PC-9 (cell line): ENCODE measurements around the gene ZBTB7C. TPM values are rescaled to one million over a fixed set of nuclear protein-coding genes. Genes with fewer than 3 reads are reported as not detected.

ENCODE experiments used
- BruUV-seq: library from RNA; stranded (reverse); fragments of 400-500 nt; replicated peaks from 2 replicates; lab custom pipeline; 2021; lab: Mats Ljungman, UMichigan
- CTCF ChIA-PET: fragments of 300-600 bp; sonication (Branson Sonifier 250); formaldehyde crosslinking; loops from one replicate; lab custom pipeline; 2022; ENCODE audit warnings: antibody characterized with exemption; lab: Charles Lee
- POLR2A ChIA-PET: fragments of 300-600 bp; sonication (Branson Sonifier 250); formaldehyde crosslinking; loops from one replicate; lab custom pipeline; 2022; ENCODE audit warnings: antibody characterized with exemption; ENCODE audit not compliant: unreplicated experiment; lab: Charles Lee
- DNase-seq, 2 experiments: peaks; one replicate each; pipeline versions ENCODE4 v3.0.0 to v3.0.0-alpha.2; 2015 to 2022; ENCODE audit warnings: mixed read lengths in 1 of 2
- H2AFZ ChIP-seq: fragments of 200-600 bp; sonication (generic); 2 replicates; pipeline ENCODE4 v1.8.1; 2017; ENCODE audit warnings: antibody characterized with exemption
- H3F3A ChIP-seq: fragments of 200-600 bp; sonication (generic); 2 replicates; pipeline ENCODE4 v1.8.1; 2017; ENCODE audit warnings: antibody characterized with exemption, mild to moderate bottlenecking, low read depth; ENCODE audit not compliant: insufficient read depth
- H3K27ac ChIP-seq: fragments of 200-600 bp; sonication (generic); 2 replicates; pipeline ENCODE4 v1.6.1; 2016; ENCODE audit warnings: mixed run types
- H3K27me3 ChIP-seq: fragments of 200-600 bp; sonication (generic); 2 replicates; pipeline ENCODE4 v1.6.1; 2016; ENCODE audit warnings: low read depth, mixed run types; ENCODE audit not compliant: insufficient read depth
- H3K36me3 ChIP-seq: fragments of 200-600 bp; sonication (generic); 2 replicates; pipeline ENCODE4 v1.6.1; 2016; ENCODE audit warnings: low read depth, mixed run types
- H3K4me1 ChIP-seq: fragments of 200-600 bp; sonication (generic); replicated peaks from 2 replicates; pipeline ENCODE4 v1.6.1; 2016; ENCODE audit warnings: mixed run types; ENCODE audit not compliant: insufficient read depth
- H3K4me2 ChIP-seq: fragments of 200-600 bp; sonication (generic); 2 replicates; pipeline ENCODE4 v1.6.1; 2017; ENCODE audit warnings: mixed run types
- H3K4me3 ChIP-seq: fragments of 200-600 bp; sonication (generic); 2 replicates; pipeline ENCODE4 v1.6.1; 2016; ENCODE audit warnings: mixed run types
- H3K79me2 ChIP-seq: fragments of 200-600 bp; sonication (generic); 2 replicates; pipeline ENCODE4 v1.6.1; 2017; ENCODE audit warnings: low read depth, mixed run types
- H3K9me2 ChIP-seq: fragments of 200-600 bp; sonication (generic); 2 replicates; pipeline ENCODE4 v1.8.1; 2017; ENCODE audit warnings: mild to moderate bottlenecking; ENCODE audit not compliant: insufficient read depth
- H3K9me3 ChIP-seq: fragments of 200-600 bp; sonication (generic); 2 replicates; pipeline ENCODE4 v1.8.1; 2016; ENCODE audit warnings: low read depth; ENCODE audit not compliant: insufficient read depth
- H4K20me1 ChIP-seq: fragments of 200-600 bp; sonication (generic); 2 replicates; pipeline ENCODE4 v1.8.1; 2017; ENCODE audit not compliant: insufficient read depth
- EZH2 ChIP-seq: fragments of 200-600 bp; sonication (generic); IDR thresholded peaks from 2 replicates; pipeline ENCODE4 v1.8.0; 2017; ENCODE audit warnings: antibody characterized with exemption, low read depth
- intact Hi-C: fragments of 100-400 bp; cut with micrococcal nuclease; formaldehyde crosslinking; loops from one replicate; pipeline ENCODE4 v1.10.0; 2022; ENCODE audit not compliant: unreplicated experiment
- total RNA-seq: library from RNA; stranded (reverse); gene quantifications from 2 replicates; pipeline ENCODE4 v1.2.3, GENCODE V29; 2021
- TF ChIP-seq, protein P1 (sequence below): fragments of 200-600 bp; sonication (generic); conservative IDR thresholded peaks from 2 replicates; pipeline ENCODE4 v1.6.1; 2017; ENCODE audit warnings: mixed run types, antibody characterized with exemption, mild to moderate bottlenecking, moderate library complexity

Gene ZBTB7C
- total RNA-seq, 1 experiment from 2014 or later = not detected

DNA sequence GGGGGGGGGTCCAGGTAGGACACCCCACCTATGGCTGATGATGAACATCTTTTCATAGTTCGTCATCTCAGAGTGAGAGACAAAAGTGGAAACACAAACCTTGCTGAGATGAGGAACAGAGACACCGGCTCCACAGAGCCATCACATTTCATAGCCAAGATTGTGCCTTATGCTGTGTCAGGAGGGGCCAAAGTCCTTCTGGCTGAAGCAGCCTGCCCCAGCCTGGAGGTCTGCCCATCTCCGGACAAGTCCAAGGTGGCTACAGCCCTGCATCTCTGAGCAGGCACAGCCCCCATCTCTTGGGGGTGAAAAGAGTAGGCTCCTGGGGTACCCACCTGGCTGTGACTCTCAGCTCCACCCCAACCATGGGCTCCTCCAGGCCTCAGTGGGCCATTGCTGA is 70.3 kb downstream of the ZBTB7C start:
- Histone ChIP-seq H3K4me3 (no peak overlapping the region), H3K27me3 (no peaks in the 10 kb centered on the region), H3K4me2 (no peak overlapping the region), H4K20me1 (no peaks in the 10 kb centered on the region), H3K9me2 (no peaks in the 10 kb centered on the region), H2AFZ (no peak overlapping the region), H3F3A (no peaks in the 10 kb centered on the region), H3K27ac (no peak overlapping the region), H3K9me3 (no peaks in the 10 kb centered on the region), H3K79me2 (no peaks in the 10 kb centered on the region), H3K4me1 (peaks cover 6% of the 10 kb centered on the region; the same call in 1 of the 2 replicates), H3K36me3 (no peaks in the 10 kb centered on the region)
- POLR2A ChIA-PET = no interaction called here
- BruUV-seq = no TSS peak
- CTCF ChIA-PET = no interaction called here
- TF ChIP-seq, protein P1, sequence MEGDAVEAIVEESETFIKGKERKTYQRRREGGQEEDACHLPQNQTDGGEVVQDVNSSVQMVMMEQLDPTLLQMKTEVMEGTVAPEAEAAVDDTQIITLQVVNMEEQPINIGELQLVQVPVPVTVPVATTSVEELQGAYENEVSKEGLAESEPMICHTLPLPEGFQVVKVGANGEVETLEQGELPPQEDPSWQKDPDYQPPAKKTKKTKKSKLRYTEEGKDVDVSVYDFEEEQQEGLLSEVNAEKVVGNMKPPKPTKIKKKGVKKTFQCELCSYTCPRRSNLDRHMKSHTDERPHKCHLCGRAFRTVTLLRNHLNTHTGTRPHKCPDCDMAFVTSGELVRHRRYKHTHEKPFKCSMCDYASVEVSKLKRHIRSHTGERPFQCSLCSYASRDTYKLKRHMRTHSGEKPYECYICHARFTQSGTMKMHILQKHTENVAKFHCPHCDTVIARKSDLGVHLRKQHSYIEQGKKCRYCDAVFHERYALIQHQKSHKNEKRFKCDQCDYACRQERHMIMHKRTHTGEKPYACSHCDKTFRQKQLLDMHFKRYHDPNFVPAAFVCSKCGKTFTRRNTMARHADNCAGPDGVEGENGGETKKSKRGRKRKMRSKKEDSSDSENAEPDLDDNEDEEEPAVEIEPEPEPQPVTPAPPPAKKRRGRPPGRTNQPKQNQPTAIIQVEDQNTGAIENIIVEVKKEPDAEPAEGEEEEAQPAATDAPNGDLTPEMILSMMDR = no peak
- TF ChIP-seq EZH2 = no peak
- intact Hi-C loops = no loop called here
- DNase-seq = no peak

DNA sequence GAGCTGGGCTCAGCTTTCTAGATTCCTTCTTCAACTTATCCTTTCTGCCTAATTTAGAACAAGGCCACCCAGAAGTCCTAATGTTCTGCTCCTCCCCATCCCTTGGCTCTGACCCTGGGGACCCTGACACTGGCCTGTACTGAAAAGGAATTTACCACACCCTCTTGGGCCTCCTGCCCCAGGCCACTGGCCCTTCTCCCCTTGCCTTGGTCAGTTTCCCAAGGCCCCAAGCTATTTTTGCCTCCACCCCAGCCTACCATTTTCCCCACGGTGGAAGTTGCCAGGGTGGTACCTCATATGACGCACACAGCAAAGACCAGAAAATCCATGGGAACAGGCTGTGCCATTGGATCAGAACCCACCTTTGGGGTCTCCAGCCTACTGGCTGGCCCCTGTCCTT is 72.1 kb downstream of the ZBTB7C start:
- ChIA-PET POLR2A (no interaction called here), CTCF (no interaction called here)
- Histone ChIP-seq H3K4me2 (no peak overlapping the region), H3K36me3 (no peaks in the 10 kb centered on the region), H3K9me3 (no peaks in the 10 kb centered on the region), H2AFZ (no peak overlapping the region), H3F3A (no peaks in the 10 kb centered on the region), H3K9me2 (no peaks in the 10 kb centered on the region), H3K4me1 (peaks cover 6% of the 10 kb centered on the region; the same call in 1 of the 2 replicates), H4K20me1 (no peaks in the 10 kb centered on the region), H3K79me2 (no peaks in the 10 kb centered on the region), H3K27ac (no peak overlapping the region), H3K27me3 (no peaks in the 10 kb centered on the region), H3K4me3 (no peak overlapping the region)
- TF ChIP-seq, protein P1 = no peak
- TF ChIP-seq EZH2 = no peak
- BruUV-seq = no TSS peak
- DNase-seq = no peak
- intact Hi-C loops = no loop called here

DNA sequence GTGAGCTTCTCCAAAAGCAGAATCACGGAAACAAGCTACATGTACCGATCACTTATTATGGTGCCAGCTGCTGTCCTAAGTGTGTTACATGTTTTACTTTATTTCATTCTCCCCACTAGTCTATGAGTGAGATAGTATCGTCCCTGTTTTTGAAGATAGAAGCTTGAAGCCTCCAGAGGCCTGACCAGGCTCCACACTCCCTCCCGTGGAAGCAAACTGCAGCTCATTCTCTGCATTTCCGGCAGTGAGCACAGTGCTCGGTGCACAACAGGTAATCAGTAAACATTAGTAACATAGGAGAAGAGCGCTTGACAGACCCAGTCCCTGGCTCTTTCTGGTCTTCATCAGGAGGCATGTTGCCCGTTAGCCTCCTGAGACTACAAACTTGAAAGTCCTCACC is 72.9 kb downstream of the ZBTB7C start:
- DNase-seq = no peak
- Histone ChIP-seq H3K27ac (no peak overlapping the region), H3K4me2 (no peak overlapping the region), H4K20me1 (no peaks in the 10 kb centered on the region), H3K27me3 (no peaks in the 10 kb centered on the region), H2AFZ (no peak overlapping the region), H3K4me3 (no peak overlapping the region), H3F3A (no peaks in the 10 kb centered on the region; the same call in 1 of the 2 replicates), H3K36me3 (no peaks in the 10 kb centered on the region), H3K9me2 (no peaks in the 10 kb centered on the region), H3K9me3 (no peaks in the 10 kb centered on the region), H3K79me2 (no peaks in the 10 kb centered on the region), H3K4me1 (peaks cover 6% of the 10 kb centered on the region; the same call in 1 of the 2 replicates)
- CTCF ChIA-PET = no interaction called here
- POLR2A ChIA-PET = no interaction called here
- intact Hi-C loops = no loop called here
- TF ChIP-seq, protein P1 = no peak
- TF ChIP-seq EZH2 = no peak
- no TSS peak for BruUV-seq
